ENCODE data around the gene MTMR2.

DNA sequence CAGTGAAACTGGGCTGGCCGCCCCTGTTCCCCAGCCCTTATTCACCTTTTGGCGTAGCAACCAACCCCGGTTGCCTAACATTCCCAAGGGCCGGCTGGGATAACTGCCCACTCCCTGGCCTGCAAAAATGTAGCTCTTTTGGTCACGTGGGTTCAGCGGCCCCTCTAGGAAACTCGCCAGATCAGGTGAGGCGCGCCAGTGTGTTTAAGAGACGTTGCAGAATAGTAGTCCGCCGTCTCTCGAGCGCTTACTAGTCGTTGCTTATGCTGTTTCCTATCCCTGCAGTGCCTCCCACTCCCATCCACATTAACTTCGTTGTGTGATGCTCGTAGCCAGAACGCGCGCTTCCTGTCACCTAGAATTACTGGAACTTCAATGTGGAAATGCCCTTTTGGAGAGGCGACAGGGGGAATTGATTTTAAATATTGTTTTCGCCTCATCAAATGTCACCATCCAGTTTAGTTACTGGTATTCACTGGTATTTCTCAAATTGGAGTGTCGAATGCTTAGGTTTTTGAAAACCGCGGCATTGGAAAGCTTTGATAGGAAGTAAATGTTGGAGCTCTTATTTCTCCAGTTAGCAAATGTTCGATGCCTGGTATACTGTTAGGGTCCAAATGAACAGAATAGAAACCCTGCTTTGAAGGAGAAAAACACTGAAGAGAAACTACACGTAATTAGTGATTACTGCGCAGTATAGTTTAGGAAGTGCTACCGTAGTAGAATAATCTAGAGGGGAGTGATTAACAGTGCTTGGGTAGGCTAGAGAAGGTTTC is 132.8 kb downstream of the MTMR2 start:
- TF ChIP-seq POLR2A (IDR thresholded peaks at IDR 0.05; ENCODE audit: borderline replicate concordance, extremely low read depth, insufficient read depth, insufficient read length), result no peak
- TF ChIP-seq, protein P1, sequence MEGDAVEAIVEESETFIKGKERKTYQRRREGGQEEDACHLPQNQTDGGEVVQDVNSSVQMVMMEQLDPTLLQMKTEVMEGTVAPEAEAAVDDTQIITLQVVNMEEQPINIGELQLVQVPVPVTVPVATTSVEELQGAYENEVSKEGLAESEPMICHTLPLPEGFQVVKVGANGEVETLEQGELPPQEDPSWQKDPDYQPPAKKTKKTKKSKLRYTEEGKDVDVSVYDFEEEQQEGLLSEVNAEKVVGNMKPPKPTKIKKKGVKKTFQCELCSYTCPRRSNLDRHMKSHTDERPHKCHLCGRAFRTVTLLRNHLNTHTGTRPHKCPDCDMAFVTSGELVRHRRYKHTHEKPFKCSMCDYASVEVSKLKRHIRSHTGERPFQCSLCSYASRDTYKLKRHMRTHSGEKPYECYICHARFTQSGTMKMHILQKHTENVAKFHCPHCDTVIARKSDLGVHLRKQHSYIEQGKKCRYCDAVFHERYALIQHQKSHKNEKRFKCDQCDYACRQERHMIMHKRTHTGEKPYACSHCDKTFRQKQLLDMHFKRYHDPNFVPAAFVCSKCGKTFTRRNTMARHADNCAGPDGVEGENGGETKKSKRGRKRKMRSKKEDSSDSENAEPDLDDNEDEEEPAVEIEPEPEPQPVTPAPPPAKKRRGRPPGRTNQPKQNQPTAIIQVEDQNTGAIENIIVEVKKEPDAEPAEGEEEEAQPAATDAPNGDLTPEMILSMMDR (IDR thresholded peaks at IDR 0.05 in 2 of 3, conservative IDR thresholded peaks at IDR 0.05 in 1 of 3; ENCODE audit: borderline replicate concordance in 1 of 3, insufficient read depth in 1 of 3, low read depth in 2 of 3, low read length in 2 of 3), result no peak
